ENCODE results near the gene GLRX5. TPM values are rescaled to one million over a fixed set of nuclear protein-coding genes. Genes with fewer than 3 reads are reported as not detected.

GLRX5 gene
- total and polyA plus RNA-seq, 2 experiments from 2014 or later = 91.4 to 130 TPM

- TF ChIP-seq REST (IDR thresholded peaks at IDR 0.05; ENCODE audit: unreplicated experiment) (no peak), CREB1 (CRISPR knock-in tag; IDR thresholded peaks at IDR 0.05; ENCODE audit: low read depth) (no peak), POLR2AphosphoS5 (IDR thresholded peaks at IDR 0.05; ENCODE audit: low read depth) (no peak), EZH2phosphoT487 (IDR thresholded peaks at IDR 0.05; ENCODE audit: unreplicated experiment) (no peak), CTCF (conservative IDR thresholded peaks at IDR 0.05; ENCODE audit: low read depth in 2 of 2) (no peak), EZH2 (IDR thresholded peaks at IDR 0.05; ENCODE audit: low read depth, unreplicated experiment) (no peak)
These were observed 29.2 kb downstream of the GLRX5 start (continued) for GRCh38 chr14:95564060-95564459.

- Mint-ChIP-seq H3K27me3 (ENCODE audit: insufficient read depth, low read depth, poor library complexity) (peaks cover 14% of the 10 kb centered on the region), H3K27ac (no peak overlapping the region), H3K9me3 (peaks cover 7% of the 10 kb centered on the region; the same call in 2 of the 3 replicates), H3K4me3 (no peak overlapping the region), H3K36me3 (ENCODE audit: low read depth) (peaks cover 5% of the 10 kb centered on the region; the same call in 2 of the 3 replicates), H3K4me1 (peaks cover 5% of the 10 kb centered on the region; the same call in 1 of the 3 replicates)
- no peaks in the 10 kb centered on the region for H3K4me1 ChIP-seq (ENCODE audit: insufficient read depth)
- no peak overlapping the region for H2AFZ ChIP-seq
- no peak overlapping the region for H3K27ac ChIP-seq (ENCODE audit: low read depth)
- H3K36me3 ChIP-seq (ENCODE audit: insufficient read depth) = no peaks in the 10 kb centered on the region
- no peak overlapping the region for H3K4me3 ChIP-seq
- H3K27me3 ChIP-seq (ENCODE audit: insufficient read depth) = 0 out of 2 replicates have a peak, but pooled peaks cover 6% of the 10 kb centered on the region
- no peak for ATAC-seq
- H3K9me2 ChIP-seq (ENCODE audit: insufficient read depth) = peaks cover 8% of the 10 kb centered on the region; the same call in 1 of the 2 replicates
- no peaks in the 10 kb centered on the region for H3F3A ChIP-seq (replicated peaks; ENCODE audit: low read depth)
- DNase-seq (ENCODE audit: low spot score) = no peak
- H3K4me2 ChIP-seq = no peak overlapping the region
- no peaks in the 10 kb centered on the region; the same call in 1 of the 2 replicates for H4K20me1 ChIP-seq (replicated peaks; ENCODE audit: insufficient read depth)
- no peaks in the 10 kb centered on the region for H3K79me2 ChIP-seq (replicated peaks; ENCODE audit: insufficient read depth)
- no peak for TF ChIP-seq ETS1 (IDR thresholded peaks at IDR 0.05)
- no peak for TF ChIP-seq POLR2AphosphoS5 (IDR thresholded peaks at IDR 0.05; ENCODE audit: low read depth)
- TF ChIP-seq JUNB (IDR thresholded peaks at IDR 0.05; ENCODE audit: unreplicated experiment) = no peak
- no peak for TF ChIP-seq EZH2phosphoT487 (IDR thresholded peaks at IDR 0.05; ENCODE audit: unreplicated experiment)
- TF ChIP-seq STAT1 (IDR thresholded peaks at IDR 0.05; ENCODE audit: unreplicated experiment) = no peak
- TF ChIP-seq ZNF462 (CRISPR knock-in tag; IDR thresholded peaks at IDR 0.05) = no peak
These were observed 34.6 kb downstream of the GLRX5 start for GRCh38 chr14:95569440-95569839.
